Body of pancreas (tissue), 4 donors: ENCODE data around the gene MTMR3. TPM values are rescaled to one million over a fixed set of nuclear protein-coding genes. Genes with fewer than 3 reads are reported as not detected.

Experiments
- ATAC-seq: fragments of 150-250 bp; one replicate; pipeline ENCODE4 v1.9.1; 2016
- DNase-seq, 4 donors: peaks; one replicate each; pipeline ENCODE4 v3.0.0-alpha.2; 2019
- H3K27ac ChIP-seq, 4 donors: fragments of 200-600 bp; sonication (generic); 1 replicate in 3 of 4; 2 replicates in 1 of 4; pipeline versions ENCODE4 v1.5.1 to v1.6.1; 2016 to 2019; ENCODE audit warnings: mild to moderate bottlenecking in 1 of 4, mixed read lengths in 1 of 4, moderate library complexity in 1 of 4
- H3K27me3 ChIP-seq, 2 donors: fragments of 200-600 bp; sonication (generic); one replicate each; pipeline ENCODE4 v1.6.0; 2016; ENCODE audit warnings: mild to moderate bottlenecking in 1 of 2
- H3K36me3 ChIP-seq, 2 donors: fragments of 200-600 bp; sonication (generic); replicated peaks in 1 of 2; 2 replicates each; pipeline ENCODE4 v1.5.1; 2016; ENCODE audit warnings: low read depth in 2 of 2; ENCODE audit not compliant: insufficient read depth in 1 of 2
- H3K4me1 ChIP-seq: fragments of 200-600 bp; sonication (generic); one replicate; pipeline ENCODE4 v1.6.0; 2016
- H3K4me3 ChIP-seq, 2 donors: fragments of 200-600 bp; sonication (generic); 1 replicate in 1 of 2; 2 replicates in 1 of 2; pipeline ENCODE4 v1.5.1; 2016 to 2019
- H3K9me3 ChIP-seq, 3 donors: fragments of 200-600 bp; sonication (generic); 1 replicate in 2 of 3; 2 replicates in 1 of 3; pipeline ENCODE4 v1.5.1; 2016
- CTCF ChIP-seq, 7 experiments: fragments of 450-650 bp in 4 of 7; fragments of 200-600 bp in 3 of 7; sonication (generic) in 3 of 7; IDR thresholded peaks; one replicate each; pipeline ENCODE4 v1.5.1; 2016 to 2019; ENCODE audit warnings: antibody characterized with exemption in 7 of 7
- POLR2A ChIP-seq, 3 donors: fragments of 450-650 bp; IDR thresholded peaks; one replicate each; pipeline ENCODE4 v1.6.1; 2016; ENCODE audit warnings: antibody characterized with exemption in 3 of 3, mild to moderate bottlenecking in 2 of 3
- WGBS, 2 donors: methylation state at CpG; one replicate each; pipeline ENCODE4 v1.1.5; 2017; 5-methylcytosine and 5-hydroxymethylcytosine counted together
- intact Hi-C: fragments of 100-400 bp; cut with DNase I; formaldehyde crosslinking; loops from one replicate; pipeline ENCODE4 v1.15.1; 2023
- total RNA-seq, 2 donors: library from RNA; depleted of rRNA; stranded (reverse); fragments of >200 nt; gene quantifications; one replicate each; pipeline ENCODE4 v1.1.0, GENCODE V29; 2016

Gene MTMR3
- total RNA-seq, 2 donors from 2014 or later: 37.9 to 46.7 TPM

- Histone ChIP-seq H3K9me3 (no peaks in the 10 kb centered on the region), H3K36me3 (no peaks in the 10 kb centered on the region), H3K4me3 (no peak overlapping the region), H3K27ac (no peak overlapping the region), H3K4me1 (peaks cover 34% of the 10 kb centered on the region), H3K27me3 (no peaks in the 10 kb centered on the region)
- WGBS, 2 donors: 72 to 77% methylated on average over 11 of the region's 11 CpGs
- ATAC-seq: no peak
- no peak for DNase-seq
- TF ChIP-seq CTCF (IDR thresholded peaks at IDR 0.05) (no peak), POLR2A (IDR thresholded peaks at IDR 0.05) (no peak)
- intact Hi-C loops: no loop called here
Measured at GRCh38 chr22:30040499-30041260, 157.7 kb downstream of the MTMR3 start.

- H3K4me3 ChIP-seq: no peak overlapping the region
- H3K27ac ChIP-seq: no peak overlapping the region
- WGBS, 2 donors: 70 to 79% methylated on average over 2 of the region's 2 CpGs
- no peak for TF ChIP-seq CTCF (IDR thresholded peaks at IDR 0.05)
- TF ChIP-seq POLR2A (IDR thresholded peaks at IDR 0.05): no peak
- H3K9me3 ChIP-seq: no peaks in the 10 kb centered on the region
- DNase-seq (no peak), ATAC-seq (no peak)
- intact Hi-C loops: no loop called here
- no peaks in the 10 kb centered on the region for H3K36me3 ChIP-seq
- H3K4me1 ChIP-seq: peaks cover 34% of the 10 kb centered on the region
- no peaks in the 10 kb centered on the region for H3K27me3 ChIP-seq
Measured at GRCh38 chr22:30041475-30041874, 158.5 kb downstream of the MTMR3 start.

GRCh38 chr22:30041881-30042280 lies 158.9 kb downstream of the MTMR3 start:
- Histone ChIP-seq H3K9me3 (no peaks in the 10 kb centered on the region), H3K4me1 (peaks cover 34% of the 10 kb centered on the region), H3K4me3 (no peak overlapping the region), H3K27ac (no peak overlapping the region), H3K27me3 (no peaks in the 10 kb centered on the region), H3K36me3 (no peaks in the 10 kb centered on the region)
- intact Hi-C loops: no loop called here
- ATAC-seq (no peak), DNase-seq (no peak)
- TF ChIP-seq CTCF (IDR thresholded peaks at IDR 0.05): no peak
- no peak for TF ChIP-seq POLR2A (IDR thresholded peaks at IDR 0.05)
- WGBS, 2 donors: 74 to 80% methylated on average over 2 of the region's 2 CpGs

- 55 to 75% methylated on average over 4 of the region's 4 CpGs for WGBS, 2 donors
- intact Hi-C loops: no loop called here
- TF ChIP-seq CTCF (IDR thresholded peaks at IDR 0.05) (no peak), POLR2A (IDR thresholded peaks at IDR 0.05) (no peak)
- H3K27ac ChIP-seq: no peak overlapping the region
- H3K9me3 ChIP-seq: no peaks in the 10 kb centered on the region
- ATAC-seq: no peak
- H3K4me3 ChIP-seq: no peak overlapping the region
- H3K4me1 ChIP-seq: peaks cover 29% of the 10 kb centered on the region
- no peak for DNase-seq
- no peaks in the 10 kb centered on the region for H3K36me3 ChIP-seq
- no peaks in the 10 kb centered on the region for H3K27me3 ChIP-seq
Measured at GRCh38 chr22:30043161-30043560, 160.2 kb downstream of the MTMR3 start.

GRCh38 chr22:30044369-30044768 lies 161.4 kb downstream of the MTMR3 start:
- no peaks in the 10 kb centered on the region for H3K9me3 ChIP-seq
- H3K4me3 ChIP-seq: no peak overlapping the region
- peak; percentile 44 to 87 (median 58) for DNase-seq
- H3K27me3 ChIP-seq: no peaks in the 10 kb centered on the region
- no peak for TF ChIP-seq POLR2A (IDR thresholded peaks at IDR 0.05)
- no peak for TF ChIP-seq CTCF (IDR thresholded peaks at IDR 0.05)
- H3K27ac ChIP-seq: peak overlapping the region in 3 of 4 donors; percentile 41 to 55 (median 49)
- H3K36me3 ChIP-seq: no peaks in the 10 kb centered on the region
- intact Hi-C loops: no loop called here
- peak; percentile 91 for ATAC-seq
- H3K4me1 ChIP-seq: peaks cover 19% of the 10 kb centered on the region
- WGBS, 2 donors: 38 to 42% methylated on average over 3 of the region's 3 CpGs
